GM15510 (cell line): ENCODE data around the gene NF2.

Source experiments
- POLR2A ChIP-seq: IDR thresholded peaks from 3 replicates; pipeline ENCODE4 v1.6.1; 2011; ENCODE audit warnings: borderline replicate concordance; ENCODE audit not compliant: insufficient read length; ENCODE audit errors: extremely low read depth

NF2 gene

DNA sequence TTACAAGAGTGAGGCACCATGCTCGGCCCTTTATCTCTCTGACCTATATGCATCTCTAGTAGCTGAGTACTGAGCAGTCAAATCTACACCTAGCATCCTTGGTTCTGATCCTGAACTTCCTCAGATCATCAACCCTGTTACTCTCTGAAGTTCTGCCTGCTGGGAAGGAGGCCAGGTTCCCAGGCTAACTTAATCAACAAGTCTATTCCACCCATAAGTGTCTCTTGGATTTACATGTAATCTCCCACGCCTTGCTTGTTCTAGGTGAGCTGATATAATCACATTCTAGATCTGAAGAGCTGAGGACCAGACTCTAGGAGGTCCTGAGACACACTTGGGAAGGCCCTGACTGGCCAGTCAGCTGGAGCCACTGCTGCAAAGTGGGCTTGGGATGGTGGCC lies 138.5 kb downstream of the NF2 start:
- TF ChIP-seq POLR2A = no peak

DNA sequence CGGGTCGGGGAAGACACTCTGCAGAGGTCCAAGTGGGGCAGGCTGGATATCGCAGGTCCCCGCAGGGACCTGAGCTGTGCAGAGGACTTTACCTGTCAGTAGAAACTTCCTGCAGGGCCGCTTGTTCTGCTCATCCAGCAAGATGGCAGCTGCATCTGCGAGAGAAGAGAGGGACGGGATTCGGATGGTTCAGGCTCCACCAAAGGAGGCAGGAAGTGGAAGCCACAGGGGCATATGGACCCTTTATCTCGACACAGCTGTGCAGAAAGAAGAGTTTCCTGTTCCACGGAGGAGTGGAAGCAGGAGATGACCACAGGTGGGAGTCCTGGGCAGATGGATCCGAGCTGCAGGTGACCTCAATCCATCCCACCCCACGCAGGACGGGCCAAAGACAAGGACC lies 138.9 kb downstream of the NF2 start:
- no peak for TF ChIP-seq POLR2A

DNA sequence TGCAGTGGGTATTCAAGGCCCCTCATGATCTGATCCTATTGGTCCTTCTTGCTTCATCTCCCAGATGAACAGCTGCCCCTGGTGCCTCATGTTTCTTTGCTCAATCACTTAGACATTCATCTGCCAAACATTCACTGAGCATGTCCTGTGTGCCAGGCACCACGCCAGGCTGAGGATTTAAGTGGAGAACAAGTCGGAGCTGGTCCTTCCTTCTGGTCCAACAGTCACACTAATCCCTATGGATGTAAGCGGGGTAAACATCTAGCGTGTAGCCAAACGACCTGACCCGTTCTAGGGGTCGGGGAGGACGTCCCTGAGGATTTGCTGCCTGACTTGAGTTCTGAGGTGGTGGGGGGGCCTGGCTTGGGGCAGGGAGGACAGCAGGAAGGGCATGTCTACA lies 141.5 kb downstream of the NF2 start:
- TF ChIP-seq POLR2A = no peak

DNA sequence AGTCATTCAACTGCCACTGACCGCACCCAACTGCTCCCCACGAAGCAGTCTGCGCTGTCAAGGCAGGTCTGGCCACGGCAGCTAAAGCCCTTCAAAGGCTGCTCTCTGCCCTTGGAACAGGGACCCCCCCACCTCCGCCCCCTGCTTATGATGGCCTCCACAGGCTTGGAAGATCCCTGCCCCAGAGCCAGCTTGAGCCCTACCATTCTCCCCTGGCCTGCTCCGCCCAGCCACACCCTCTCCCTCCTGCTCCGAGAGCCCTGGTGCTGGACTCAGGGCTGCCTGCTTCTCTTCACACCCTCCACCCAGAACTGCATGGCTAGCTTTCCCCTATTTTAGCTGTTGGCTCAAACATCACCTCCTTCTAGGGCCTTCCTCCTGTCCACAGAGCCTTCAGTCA lies 144.4 kb downstream of the NF2 start:
- TF ChIP-seq POLR2A = no peak
